K562 (cell line): ENCODE results near the gene STK25. TPM values are rescaled to one million over a fixed set of nuclear protein-coding genes. Genes with fewer than 3 reads are reported as not detected.

Experiments used
- AFF4 ChIP-seq: sonication (generic); formaldehyde crosslinking; IDR thresholded peaks from 2 replicates; pipeline ENCODE4 v1.8.0; 2023; ENCODE audit warnings: mild to moderate bottlenecking, missing genetic modification reagents
- DDX20 ChIP-seq: fragments of 450-650 bp; IDR thresholded peaks from 2 replicates; pipeline ENCODE4 v1.6.1; 2016; ENCODE audit warnings: missing genetic modification characterization, low read depth, mild to moderate bottlenecking, missing compliant biosample characterization, moderate library complexity
- FOXJ3 ChIP-seq: sonication (generic); formaldehyde crosslinking; IDR thresholded peaks from 2 replicates; pipeline ENCODE4 v1.4.0; 2020; ENCODE audit warnings: mild to moderate bottlenecking, missing genetic modification reagents
- LARP7 ChIP-seq: fragments of 450-650 bp; IDR thresholded peaks from 2 replicates; pipeline ENCODE4 v1.6.1; 2016
- MGA ChIP-seq: fragments of 450-650 bp; IDR thresholded peaks from 2 replicates; pipeline ENCODE4 v1.6.1; 2016; ENCODE audit warnings: mild to moderate bottlenecking, moderate library complexity
- NCOA4 ChIP-seq: fragments of 450-650 bp; IDR thresholded peaks from 2 replicates; pipeline ENCODE4 v1.6.1; 2018; ENCODE audit warnings: mild to moderate bottlenecking; ENCODE audit not compliant: partially characterized antibody
- NONO ChIP-seq, 2 experiments: fragments of 200-400 bp in 1 of 2; fragments of 450-650 bp in 1 of 2; formaldehyde crosslinking in 1 of 2; IDR thresholded peaks; 2 replicates each; pipeline ENCODE4 v1.6.1; 2017; ENCODE audit warnings: low read depth in 2 of 2, mild to moderate bottlenecking in 2 of 2, moderate library complexity in 2 of 2, low read length in 1 of 2
- PHF21A ChIP-seq: fragments of 450-650 bp; IDR thresholded peaks from 2 replicates; pipeline ENCODE4 v1.6.1; 2017; ENCODE audit warnings: low read depth, borderline replicate concordance
- PRMT5 ChIP-seq: sonication (generic); formaldehyde crosslinking; IDR thresholded peaks from 2 replicates; pipeline ENCODE4 v1.5.0; 2020; ENCODE audit warnings: missing genetic modification reagents
- RBM22 ChIP-seq: fragments of 200-400 bp; formaldehyde crosslinking; IDR thresholded peaks from 2 replicates; pipeline ENCODE4 v1.6.1; 2018; ENCODE audit warnings: low read length, low read depth; ENCODE audit not compliant: poor library complexity, severe bottlenecking
- TBL1XR1 ChIP-seq, 2 experiments: IDR thresholded peaks; 2 replicates each; pipeline ENCODE4 v1.6.1; 2012; ENCODE audit warnings: improper control_type of control experiment in 2 of 2, low read length in 2 of 2, mild to moderate bottlenecking in 1 of 2
- U2AF1 ChIP-seq: fragments of 200-400 bp; formaldehyde crosslinking; optimal IDR thresholded peaks from 2 replicates; pipeline ENCODE3; 2017; ENCODE audit warnings: mild to moderate bottlenecking, low read depth, low read length, moderate library complexity
- ZEB2 ChIP-seq: fragments of 450-650 bp; IDR thresholded peaks from 2 replicates; pipeline ENCODE4 v1.6.1; 2016
- polyA plus RNA-seq, 8 experiments: library from polyadenylated mRNA; depleted of rRNA in 4 of 8; stranded (reverse) in 5 of 8; unstranded in 3 of 8; fragments of >200 nt; fragmentation: Nextera tagmentation in 2 of 8; fragmentation: Illumina TruSeq in 1 of 8; extraction: Ambion mirVana in 2 of 8; extraction: Trizol in 1 of 8; gene quantifications; 2 replicates each; pipeline versions ENCODE4 v1.2.1 to v1.2.3, GENCODE V29; 2011 to 2014; ENCODE audit warnings: inconsistent platforms in 1 of 8, missing spikeins in 1 of 8
- total RNA-seq, 7 experiments: library from RNA; depleted of rRNA in 6 of 7; stranded (reverse); fragments of >200 nt in 6 of 7; fragmentation: Illumina TruSeq in 2 of 7; extraction: Trizol in 2 of 7; gene quantifications; 2 replicates each; pipeline versions ENCODE4 v1.2.1 to v1.2.3, GENCODE V29; 2011 to 2021; ENCODE audit warnings: low replicate concordance in 1 of 7

Gene STK25
- total and polyA plus RNA-seq, 9 of the 15 experiments (the other 6 are each of a cell fraction or from before 2014, with no cell fraction given) = 5.4 to 177 (median 116) TPM

- TF ChIP-seq MGA (peak; percentile 89), NCOA4 (no peak), PRMT5 (no peak), NONO (IDR thresholded peaks at IDR 0.05; ENCODE audit: low read depth in 2 of 2, low read length in 1 of 2) (peak in 1 of 2 experiments; percentile 36; a peak in 1 of 4 replicates), AFF4 (CRISPR knock-in tag) (no peak), RBM22 (no peak), TBL1XR1 (IDR thresholded peaks at IDR 0.05; ENCODE audit: low read length in 2 of 2) (no peak), LARP7 (no peak), DDX20 (tag) (no peak), PHF21A (no peak), FOXJ3 (CRISPR knock-in tag) (no peak), U2AF1 (no peak), ZEB2 (no peak)
These were observed 32.6 kb upstream of the STK25 start (continued) for GRCh38 chr2:241540771-241541561.
